Mammary epithelial cell (primary cell): ENCODE data around the gene LSM6.

Source experiments
- EZH2 ChIP-seq: IDR thresholded peaks from 2 replicates; pipeline ENCODE4 v1.6.1; 2012; ENCODE audit warnings: low read length, inconsistent platforms, borderline replicate concordance
- TF ChIP-seq, protein P1 (sequence below), 2 donors: IDR thresholded peaks in 1 of 2; conservative IDR thresholded peaks in 1 of 2; 2 replicates each; pipeline ENCODE4 v1.5.1; 2011 to 2012; ENCODE audit warnings: inconsistent platforms in 2 of 2, low read length in 2 of 2, mild to moderate bottlenecking in 2 of 2, control low read depth in 1 of 2, low read depth in 1 of 2; ENCODE audit not compliant: insufficient read depth in 1 of 2; ENCODE audit errors: extremely low read depth in 1 of 2

DNA sequence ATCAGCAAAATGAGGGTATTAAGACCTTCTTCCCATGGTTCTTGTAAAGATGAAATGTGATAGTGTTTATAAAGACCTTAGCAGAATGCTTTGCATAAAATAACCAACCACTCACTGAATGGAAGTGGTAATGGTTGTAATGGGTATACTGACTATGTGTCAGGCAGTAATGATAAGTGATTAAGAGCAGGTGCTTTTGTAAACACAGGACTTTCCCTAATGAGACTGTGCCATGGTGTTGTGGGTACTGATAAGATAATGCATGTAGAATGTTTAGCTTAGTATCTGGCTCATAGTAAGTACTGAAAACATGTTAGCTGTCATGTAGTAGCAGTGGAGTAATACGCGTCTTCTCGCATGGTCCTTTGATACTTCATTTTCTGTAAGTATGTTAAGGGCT is 6.9 kb downstream of the LSM6 start:
- TF ChIP-seq, protein P1, sequence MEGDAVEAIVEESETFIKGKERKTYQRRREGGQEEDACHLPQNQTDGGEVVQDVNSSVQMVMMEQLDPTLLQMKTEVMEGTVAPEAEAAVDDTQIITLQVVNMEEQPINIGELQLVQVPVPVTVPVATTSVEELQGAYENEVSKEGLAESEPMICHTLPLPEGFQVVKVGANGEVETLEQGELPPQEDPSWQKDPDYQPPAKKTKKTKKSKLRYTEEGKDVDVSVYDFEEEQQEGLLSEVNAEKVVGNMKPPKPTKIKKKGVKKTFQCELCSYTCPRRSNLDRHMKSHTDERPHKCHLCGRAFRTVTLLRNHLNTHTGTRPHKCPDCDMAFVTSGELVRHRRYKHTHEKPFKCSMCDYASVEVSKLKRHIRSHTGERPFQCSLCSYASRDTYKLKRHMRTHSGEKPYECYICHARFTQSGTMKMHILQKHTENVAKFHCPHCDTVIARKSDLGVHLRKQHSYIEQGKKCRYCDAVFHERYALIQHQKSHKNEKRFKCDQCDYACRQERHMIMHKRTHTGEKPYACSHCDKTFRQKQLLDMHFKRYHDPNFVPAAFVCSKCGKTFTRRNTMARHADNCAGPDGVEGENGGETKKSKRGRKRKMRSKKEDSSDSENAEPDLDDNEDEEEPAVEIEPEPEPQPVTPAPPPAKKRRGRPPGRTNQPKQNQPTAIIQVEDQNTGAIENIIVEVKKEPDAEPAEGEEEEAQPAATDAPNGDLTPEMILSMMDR (conservative IDR thresholded peaks at IDR 0.05 in 1 of 2, IDR thresholded peaks at IDR 0.05 in 1 of 2; ENCODE audit: extremely low read depth in 1 of 2, insufficient read depth in 1 of 2, low read depth in 1 of 2, low read length in 2 of 2) = no peak
- TF ChIP-seq EZH2 = no peak
